Vagina (tissue), 2 donors: ENCODE data around the gene RPUSD1. TPM values are rescaled to one million over a fixed set of nuclear protein-coding genes. Genes with fewer than 3 reads are reported as not detected.

Source experiments
- DNase-seq, 2 donors: peaks; one replicate each; pipeline ENCODE4 v3.0.0-alpha.2; 2017; ENCODE audit errors: extremely low spot score in 2 of 2
- H3K27ac ChIP-seq: fragments of 200-600 bp; sonication (generic); one replicate; pipeline ENCODE4 v1.5.1; 2019
- H3K27me3 ChIP-seq: fragments of 200-600 bp; sonication (generic); one replicate; pipeline ENCODE4 v1.5.1; 2019
- H3K36me3 ChIP-seq, 2 donors: fragments of 200-600 bp; sonication (generic); one replicate each; pipeline ENCODE4 v1.5.1; 2017 to 2019
- H3K4me1 ChIP-seq: fragments of 200-600 bp; sonication (generic); one replicate; pipeline ENCODE4 v1.5.1; 2019
- H3K4me3 ChIP-seq, 2 donors: fragments of 200-600 bp; sonication (generic); 1 replicate in 1 of 2; 2 replicates in 1 of 2; pipeline ENCODE4 v1.5.1; 2016 to 2019
- H3K9me3 ChIP-seq: fragments of 200-600 bp; sonication (generic); one replicate; pipeline ENCODE4 v1.5.1; 2019
- CTCF ChIP-seq, 3 experiments: fragments of 450-650 bp in 2 of 3; fragments of 200-600 bp in 1 of 3; sonication (generic) in 1 of 3; IDR thresholded peaks; one replicate each; pipeline ENCODE4 v1.5.1; 2017 to 2019; ENCODE audit warnings: antibody characterized with exemption in 3 of 3, mild to moderate bottlenecking in 2 of 3, moderate library complexity in 2 of 3
- POLR2A ChIP-seq, 2 donors: fragments of 450-650 bp; IDR thresholded peaks; one replicate each; pipeline ENCODE4 v1.6.1; 2017; ENCODE audit warnings: antibody characterized with exemption in 2 of 2, mild to moderate bottlenecking in 2 of 2, moderate library complexity in 2 of 2
- POLR2AphosphoS5 ChIP-seq, 2 donors: sonication (generic); formaldehyde crosslinking; IDR thresholded peaks; one replicate each; pipeline ENCODE4 v1.9.0; 2017; ENCODE audit warnings: antibody characterized with exemption in 2 of 2, mild to moderate bottlenecking in 2 of 2, low read depth in 1 of 2; ENCODE audit not compliant: insufficient read depth in 1 of 2
- intact Hi-C: fragments of 100-400 bp; cut with DNase I; formaldehyde crosslinking; loops from one replicate; pipeline ENCODE4 v1.15.1; 2023
- total RNA-seq: library from RNA; depleted of rRNA; stranded (reverse); fragments of >200 nt; gene quantifications from one replicate; pipeline ENCODE4 v1.2.3, GENCODE V29; 2016

Gene RPUSD1
- total RNA-seq, 1 donor from 2014 or later, result 17.2 TPM

DNA sequence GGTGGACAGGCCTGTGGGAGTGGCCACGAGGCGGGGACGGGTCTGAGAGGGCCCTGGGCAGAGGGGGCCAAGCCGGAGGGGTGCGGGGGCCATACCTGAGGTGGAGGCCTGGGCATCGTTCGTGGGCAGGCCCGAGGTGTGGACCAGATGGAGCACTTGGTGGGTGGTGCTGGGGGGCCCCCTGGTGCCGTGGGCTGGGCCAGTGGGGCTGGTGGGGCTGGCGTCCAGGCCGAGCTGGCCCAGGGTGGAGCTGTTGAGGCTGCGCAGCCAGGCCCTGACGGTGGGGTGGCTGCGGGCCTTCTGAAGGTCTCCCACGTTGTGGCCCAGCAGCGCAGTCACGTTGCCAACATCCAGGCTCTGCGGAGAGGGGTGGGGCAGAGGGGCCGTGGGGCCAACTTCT is 18.2 kb downstream of the RPUSD1 start:
- Histone ChIP-seq H3K27ac (no peak overlapping the region), H3K36me3 (no peaks in the 10 kb centered on the region), H3K27me3 (no peaks in the 10 kb centered on the region), H3K9me3 (no peaks in the 10 kb centered on the region), H3K4me1 (no peaks in the 10 kb centered on the region), H3K4me3 (no peak overlapping the region)
- intact Hi-C loops, result no loop called here
- TF ChIP-seq POLR2AphosphoS5 (IDR thresholded peaks at IDR 0.05; ENCODE audit: insufficient read depth in 1 of 2, low read depth in 1 of 2), result no peak
- no peak for TF ChIP-seq POLR2A (IDR thresholded peaks at IDR 0.05)
- TF ChIP-seq CTCF (IDR thresholded peaks at IDR 0.05), result no peak
- DNase-seq, result no peak

DNA sequence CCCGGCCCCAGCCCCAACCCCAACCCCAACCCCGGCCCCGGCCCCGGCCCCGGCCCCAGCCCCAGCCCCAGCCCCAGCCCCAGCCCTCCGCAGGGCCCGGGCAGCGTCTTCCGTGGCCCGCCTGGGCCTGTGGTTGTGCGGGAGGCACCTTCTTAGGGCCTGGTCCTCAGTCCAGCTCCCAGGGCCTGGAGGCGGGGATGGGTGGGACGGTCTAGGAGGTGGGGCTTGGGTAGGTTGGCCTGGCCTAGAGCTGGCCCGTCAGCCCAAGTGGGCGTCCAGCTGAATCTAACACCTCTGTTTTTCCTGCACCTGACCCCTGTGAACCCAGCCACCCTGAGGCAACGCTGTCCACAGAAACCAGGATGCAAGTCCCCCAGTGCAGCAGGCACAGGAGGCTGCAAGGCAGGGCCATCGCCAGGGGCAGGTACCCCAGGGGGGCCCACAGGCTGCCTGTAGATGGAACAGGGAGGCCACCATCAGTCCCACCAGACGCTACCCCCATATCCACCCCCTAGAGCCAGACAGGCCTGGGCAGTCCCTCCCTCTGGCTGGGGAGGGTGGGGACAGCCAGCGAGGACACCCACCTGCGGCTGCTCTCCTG is 18.9 kb downstream of the RPUSD1 start:
- H3K4me3 ChIP-seq, result no peak overlapping the region
- H3K27me3 ChIP-seq, result no peaks in the 10 kb centered on the region
- no peaks in the 10 kb centered on the region for H3K36me3 ChIP-seq
- DNase-seq, result no peak
- H3K9me3 ChIP-seq, result no peaks in the 10 kb centered on the region
- no peak overlapping the region for H3K27ac ChIP-seq
- intact Hi-C loops, result no loop called here
- H3K4me1 ChIP-seq, result no peaks in the 10 kb centered on the region
- TF ChIP-seq CTCF (IDR thresholded peaks at IDR 0.05), result no peak
- no peak for TF ChIP-seq POLR2AphosphoS5 (IDR thresholded peaks at IDR 0.05; ENCODE audit: insufficient read depth in 1 of 2, low read depth in 1 of 2)
- no peak for TF ChIP-seq POLR2A (IDR thresholded peaks at IDR 0.05)

DNA sequence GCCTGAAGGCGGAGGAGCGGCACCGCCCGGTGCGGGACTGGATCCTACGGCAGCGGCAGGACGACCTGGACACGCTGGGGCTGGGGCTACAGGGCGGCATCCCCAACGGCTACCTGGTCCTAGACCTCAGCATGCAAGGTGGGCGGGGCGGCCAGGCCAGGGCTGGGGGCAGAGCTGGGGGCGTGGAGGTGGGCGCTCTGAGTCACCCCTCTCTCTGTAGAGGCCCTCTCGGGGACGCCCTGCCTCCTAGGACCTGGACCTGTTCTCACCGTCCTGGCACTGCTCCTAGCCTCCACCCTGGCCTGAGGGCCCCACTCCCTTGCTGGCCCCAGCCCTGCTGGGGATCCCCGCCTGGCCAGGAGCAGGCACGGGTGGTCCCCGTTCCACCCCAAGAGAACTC is 19.8 kb downstream of the RPUSD1 start:
- no peak overlapping the region for H3K4me3 ChIP-seq
- H3K27ac ChIP-seq, result no peak overlapping the region
- H3K27me3 ChIP-seq, result no peaks in the 10 kb centered on the region
- H3K9me3 ChIP-seq, result no peaks in the 10 kb centered on the region
- TF ChIP-seq POLR2A (IDR thresholded peaks at IDR 0.05) (no peak), CTCF (IDR thresholded peaks at IDR 0.05) (no peak), POLR2AphosphoS5 (IDR thresholded peaks at IDR 0.05; ENCODE audit: insufficient read depth in 1 of 2, low read depth in 1 of 2) (no peak)
- H3K4me1 ChIP-seq, result no peaks in the 10 kb centered on the region
- no peaks in the 10 kb centered on the region for H3K36me3 ChIP-seq
- intact Hi-C loops, result no loop called here
- DNase-seq, result no peak

- Histone ChIP-seq H3K27me3 (no peaks in the 10 kb centered on the region), H3K36me3 (no peaks in the 10 kb centered on the region), H3K27ac (no peak overlapping the region), H3K4me3 (no peak overlapping the region), H3K4me1 (no peaks in the 10 kb centered on the region), H3K9me3 (no peaks in the 10 kb centered on the region)
- intact Hi-C loops, result no loop called here
- no peak for TF ChIP-seq POLR2AphosphoS5 (IDR thresholded peaks at IDR 0.05; ENCODE audit: insufficient read depth in 1 of 2, low read depth in 1 of 2)
- TF ChIP-seq CTCF (IDR thresholded peaks at IDR 0.05), result no peak
- TF ChIP-seq POLR2A (IDR thresholded peaks at IDR 0.05), result no peak
- no peak for DNase-seq
These were observed 20.4 kb downstream of the RPUSD1 start for GRCh38 chr16:767743-768235.

DNA sequence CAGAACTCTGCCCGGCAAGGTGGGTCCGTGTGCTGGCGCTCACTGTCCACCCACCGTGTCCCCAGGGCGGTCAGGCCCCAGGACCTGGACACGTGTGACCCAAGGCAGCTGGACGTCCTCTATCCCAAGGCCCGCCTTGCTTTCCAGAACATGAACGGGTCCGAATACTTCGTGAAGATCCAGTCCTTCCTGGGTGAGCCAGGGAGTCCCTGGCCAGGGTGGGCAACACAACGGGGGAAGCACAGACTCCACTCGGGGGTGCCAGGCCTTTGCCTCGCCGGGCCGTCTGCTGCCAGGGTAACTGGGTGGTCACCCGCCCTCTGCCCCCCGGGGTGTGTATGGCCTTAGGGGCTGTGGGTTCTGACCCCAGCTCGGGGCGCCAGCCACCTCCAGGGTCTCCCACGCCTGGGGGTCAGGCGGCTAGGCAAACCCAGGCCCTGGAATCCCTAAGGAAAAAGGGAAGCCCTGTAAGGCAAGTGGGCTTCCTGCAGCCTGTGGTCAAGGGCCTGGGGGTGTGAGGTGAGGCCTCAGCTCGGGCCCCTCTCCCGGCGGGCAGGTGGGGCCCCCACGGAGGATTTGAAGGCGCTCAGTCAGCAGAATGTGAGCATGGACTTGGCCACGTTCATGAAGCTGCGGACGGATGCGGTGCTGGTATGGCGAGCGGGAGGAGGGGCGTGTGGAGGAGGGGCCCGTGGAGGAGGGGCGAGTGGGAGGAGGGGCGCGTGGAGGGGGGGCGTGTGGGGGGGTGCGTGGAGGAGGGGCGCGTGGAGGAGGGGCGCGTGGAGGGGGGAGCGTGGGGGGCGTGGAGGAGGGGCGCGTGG is 21.2 kb downstream of the RPUSD1 start:
- Histone ChIP-seq H3K4me1 (no peaks in the 10 kb centered on the region), H3K4me3 (no peak overlapping the region), H3K36me3 (no peaks in the 10 kb centered on the region), H3K27me3 (no peaks in the 10 kb centered on the region), H3K27ac (no peak overlapping the region), H3K9me3 (no peaks in the 10 kb centered on the region)
- no peak for TF ChIP-seq CTCF (IDR thresholded peaks at IDR 0.05)
- TF ChIP-seq POLR2AphosphoS5 (IDR thresholded peaks at IDR 0.05; ENCODE audit: insufficient read depth in 1 of 2, low read depth in 1 of 2), result no peak
- no peak for TF ChIP-seq POLR2A (IDR thresholded peaks at IDR 0.05)
- intact Hi-C loops, result no loop called here
- DNase-seq, result no peak
